Sigmoid colon (tissue), 7 donors: ENCODE data around the gene COBL. TPM values are rescaled to one million over a fixed set of nuclear protein-coding genes. Genes with fewer than 3 reads are reported as not detected.

Experiments used
- DNase-seq: peaks from one replicate; pipeline ENCODE4 v3.0.0-alpha.2; 2019
- H3K27ac ChIP-seq, 4 donors: fragments of 200-600 bp; sonication (generic); one replicate each; pipeline ENCODE4 v1.5.1; 2016 to 2019; ENCODE audit warnings: mild to moderate bottlenecking in 1 of 4
- H3K27me3 ChIP-seq, 3 donors: fragments of 200-600 bp; sonication (generic); one replicate each; pipeline ENCODE4 v1.5.1; 2019; ENCODE audit warnings: mild to moderate bottlenecking in 1 of 3
- H3K36me3 ChIP-seq, 4 donors: fragments of 200-600 bp; sonication (generic); one replicate each; pipeline ENCODE4 v1.5.1; 2016 to 2019
- H3K4me1 ChIP-seq, 4 donors: fragments of 200-600 bp; sonication (generic); one replicate each; pipeline ENCODE4 v1.5.1; 2017 to 2019
- H3K4me3 ChIP-seq, 4 donors: fragments of 200-600 bp; sonication (generic); one replicate each; pipeline ENCODE4 v1.5.1; 2017 to 2019; ENCODE audit warnings: mild to moderate bottlenecking in 2 of 4, moderate library complexity in 1 of 4
- H3K9me3 ChIP-seq, 4 donors: fragments of 200-600 bp in 3 of 4; sonication (generic) in 3 of 4; one replicate each; pipeline versions ENCODE4 v1.5.1 to v1.6.1; 2013 to 2019
- EP300 ChIP-seq, 4 donors: sonication (generic); formaldehyde crosslinking; IDR thresholded peaks; one replicate each; pipeline ENCODE4 v1.6.1; 2017; ENCODE audit warnings: antibody characterized with exemption in 4 of 4
- POLR2A ChIP-seq, 2 donors: fragments of 450-650 bp; IDR thresholded peaks; one replicate each; pipeline ENCODE4 v1.6.1; 2016; ENCODE audit warnings: antibody characterized with exemption in 2 of 2, mild to moderate bottlenecking in 2 of 2, moderate library complexity in 2 of 2
- POLR2AphosphoS5 ChIP-seq, 4 donors: sonication (generic); formaldehyde crosslinking; IDR thresholded peaks; one replicate each; pipeline ENCODE4 v1.6.1; 2017; ENCODE audit warnings: antibody characterized with exemption in 4 of 4
- WGBS, 2 donors: extraction: QIAGEN DNeasy Blood & Tissue Kit; methylation state at CpG; one replicate each; pipeline ENCODE4 v1.1.7; 2013; 5-methylcytosine and 5-hydroxymethylcytosine counted together
- intact Hi-C: fragments of 100-400 bp; cut with DNase I; formaldehyde crosslinking; loops from one replicate; pipeline ENCODE4 v1.15.1; 2023
- polyA plus RNA-seq, 3 donors: library from polyadenylated mRNA; stranded (reverse); fragments of 200-250 nt; gene quantifications; one replicate each; pipeline ENCODE4 v1.2.3, GENCODE V29; 2013
- total RNA-seq, 4 donors: library from RNA; depleted of rRNA; stranded (reverse); fragments of >200 nt; gene quantifications; one replicate each; pipeline ENCODE4 v1.1.0, GENCODE V29; 2016
- TF ChIP-seq, protein P1 (sequence below), 4 experiments: fragments of 450-650 bp in 3 of 4; fragments of 200-600 bp in 1 of 4; IDR thresholded peaks; one replicate each; pipeline ENCODE4 v1.5.1; 2016 to 2019; ENCODE audit warnings: antibody characterized with exemption in 4 of 4, mild to moderate bottlenecking in 3 of 4, moderate library complexity in 2 of 4
- donor health status: healthy with polysubstance abuse.
- donor health status: Bipolar disorder and iron deficiency.
- donor health status: healthy.

Gene COBL
- total and polyA plus RNA-seq, 7 donors: 3.0 to 27.6 (median 10.0) TPM

GRCh38 chr7:51146816-51147586, 169.6 kb downstream of the COBL start:
- H3K4me1 ChIP-seq: no peaks in the 10 kb centered on the region
- H3K27ac ChIP-seq: no peak overlapping the region
- H3K27me3 ChIP-seq: no peaks in the 10 kb centered on the region
- H3K4me3 ChIP-seq: no peak overlapping the region
- WGBS, 2 donors: 96 to 98% methylated on average over 7 of the region's 7 CpGs
- intact Hi-C loops: no loop called here
- H3K9me3 ChIP-seq: peaks cover 0 to 7% (median 5%) of the 10 kb centered on the region in 4 donors
- no peak for TF ChIP-seq POLR2AphosphoS5 (IDR thresholded peaks at IDR 0.05)
- TF ChIP-seq POLR2A (IDR thresholded peaks at IDR 0.05): no peak
- TF ChIP-seq EP300 (IDR thresholded peaks at IDR 0.05): no peak
- TF ChIP-seq, protein P1, sequence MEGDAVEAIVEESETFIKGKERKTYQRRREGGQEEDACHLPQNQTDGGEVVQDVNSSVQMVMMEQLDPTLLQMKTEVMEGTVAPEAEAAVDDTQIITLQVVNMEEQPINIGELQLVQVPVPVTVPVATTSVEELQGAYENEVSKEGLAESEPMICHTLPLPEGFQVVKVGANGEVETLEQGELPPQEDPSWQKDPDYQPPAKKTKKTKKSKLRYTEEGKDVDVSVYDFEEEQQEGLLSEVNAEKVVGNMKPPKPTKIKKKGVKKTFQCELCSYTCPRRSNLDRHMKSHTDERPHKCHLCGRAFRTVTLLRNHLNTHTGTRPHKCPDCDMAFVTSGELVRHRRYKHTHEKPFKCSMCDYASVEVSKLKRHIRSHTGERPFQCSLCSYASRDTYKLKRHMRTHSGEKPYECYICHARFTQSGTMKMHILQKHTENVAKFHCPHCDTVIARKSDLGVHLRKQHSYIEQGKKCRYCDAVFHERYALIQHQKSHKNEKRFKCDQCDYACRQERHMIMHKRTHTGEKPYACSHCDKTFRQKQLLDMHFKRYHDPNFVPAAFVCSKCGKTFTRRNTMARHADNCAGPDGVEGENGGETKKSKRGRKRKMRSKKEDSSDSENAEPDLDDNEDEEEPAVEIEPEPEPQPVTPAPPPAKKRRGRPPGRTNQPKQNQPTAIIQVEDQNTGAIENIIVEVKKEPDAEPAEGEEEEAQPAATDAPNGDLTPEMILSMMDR (IDR thresholded peaks at IDR 0.05): no peak
- DNase-seq: no peak
- no peaks in the 10 kb centered on the region for H3K36me3 ChIP-seq

DNA sequence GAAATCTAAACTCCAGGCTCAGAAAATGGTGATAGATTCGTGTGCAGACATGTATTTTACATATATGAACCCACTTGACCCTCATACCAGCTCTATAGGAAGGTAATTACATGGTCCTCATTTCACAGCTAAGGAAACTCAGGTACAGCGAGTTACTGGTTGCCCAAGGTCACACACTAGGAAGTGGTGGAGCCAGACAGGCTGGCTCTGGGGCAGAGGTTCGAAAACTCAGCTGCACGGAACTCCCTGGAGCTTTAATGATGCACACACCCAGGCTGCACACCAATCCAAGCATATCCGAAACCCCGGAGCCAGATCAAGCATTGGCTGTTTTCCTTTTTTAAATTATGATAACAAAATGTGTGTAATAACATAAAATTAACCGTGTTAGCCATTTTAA, 172.4 kb downstream of the COBL start:
- H3K36me3 ChIP-seq: no peaks in the 10 kb centered on the region
- no peaks in the 10 kb centered on the region for H3K27me3 ChIP-seq
- no peak overlapping the region for H3K27ac ChIP-seq
- H3K4me1 ChIP-seq: no peaks in the 10 kb centered on the region
- DNase-seq: no peak
- intact Hi-C loops: no loop called here
- peaks cover 0 to 7% (median 5%) of the 10 kb centered on the region in 4 donors for H3K9me3 ChIP-seq
- WGBS, 2 donors: 21 to 61% methylated on average over 7 of the region's 7 CpGs
- no peak for TF ChIP-seq POLR2AphosphoS5 (IDR thresholded peaks at IDR 0.05)
- no peak for TF ChIP-seq POLR2A (IDR thresholded peaks at IDR 0.05)
- no peak for TF ChIP-seq EP300 (IDR thresholded peaks at IDR 0.05)
- TF ChIP-seq, protein P1 (IDR thresholded peaks at IDR 0.05): no peak
- no peak overlapping the region for H3K4me3 ChIP-seq

DNA sequence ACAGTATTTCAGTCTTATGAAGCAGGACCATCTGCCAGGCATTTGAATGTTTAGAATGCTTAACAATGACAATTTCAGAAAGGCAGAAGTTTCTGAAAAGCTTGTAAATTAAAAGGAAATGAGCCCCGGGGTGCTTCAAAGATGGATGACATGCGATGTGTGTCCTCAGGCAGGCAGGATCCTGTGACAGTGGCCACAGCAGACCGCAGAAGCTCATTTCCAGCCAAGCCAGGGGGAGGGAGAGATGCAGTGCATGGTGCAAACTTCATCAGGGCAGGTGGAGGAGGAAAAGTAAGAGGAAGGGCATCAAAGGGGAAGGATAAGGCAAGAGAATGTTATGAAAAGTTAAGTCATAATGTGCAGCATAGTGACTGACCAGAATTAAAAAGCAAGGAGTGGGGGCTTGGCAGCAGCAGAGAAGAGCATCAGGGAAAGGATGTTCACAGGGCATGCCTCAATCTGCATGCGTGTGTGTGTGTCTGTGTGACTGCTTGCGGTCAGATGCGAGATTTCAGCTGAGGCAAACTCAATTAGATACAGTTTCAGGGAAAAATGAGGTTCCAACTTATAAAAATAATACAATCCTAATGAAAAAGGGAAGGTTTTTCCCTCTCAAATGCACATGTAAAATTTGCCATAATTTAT, 173.7 kb downstream of the COBL start:
- no peak overlapping the region for H3K27ac ChIP-seq
- no peaks in the 10 kb centered on the region for H3K36me3 ChIP-seq
- peaks cover 0 to 6% (median 4%) of the 10 kb centered on the region in 4 donors for H3K9me3 ChIP-seq
- TF ChIP-seq POLR2A (IDR thresholded peaks at IDR 0.05): no peak
- TF ChIP-seq, protein P1 (IDR thresholded peaks at IDR 0.05): no peak
- TF ChIP-seq POLR2AphosphoS5 (IDR thresholded peaks at IDR 0.05): no peak
- TF ChIP-seq EP300 (IDR thresholded peaks at IDR 0.05): no peak
- WGBS, 2 donors: 69 to 90% methylated on average over 6 of the region's 6 CpGs
- no peak for DNase-seq
- no peaks in the 10 kb centered on the region for H3K4me1 ChIP-seq
- no peaks in the 10 kb centered on the region for H3K27me3 ChIP-seq
- intact Hi-C loops: no loop called here
- H3K4me3 ChIP-seq: no peak overlapping the region

DNA sequence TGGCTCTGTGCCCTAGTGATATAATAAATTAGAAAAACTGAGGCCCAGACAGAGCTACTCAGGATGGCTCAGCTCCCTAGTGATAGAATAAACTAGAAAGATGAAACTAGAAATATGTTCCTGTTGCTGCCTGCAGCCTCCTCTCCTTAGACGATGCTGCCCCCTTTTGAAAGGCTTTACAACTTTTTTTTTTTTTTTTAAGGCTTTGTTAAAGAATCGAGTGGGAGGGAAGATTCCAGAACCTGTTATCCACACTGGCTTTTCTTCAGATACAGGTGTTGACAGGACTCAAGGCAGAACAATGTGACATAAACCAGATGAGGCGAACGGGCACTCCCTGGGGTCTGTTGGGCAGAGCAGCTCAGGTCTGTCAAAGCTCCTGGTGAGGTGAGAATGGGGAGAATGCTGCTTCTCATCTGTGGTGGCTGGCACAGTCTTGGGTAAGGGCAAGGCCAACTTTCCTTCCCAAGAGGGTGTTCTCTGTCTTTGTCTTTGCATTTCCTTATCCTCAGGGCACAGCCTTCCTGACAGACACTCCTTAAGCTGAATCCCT, 175.1 kb downstream of the COBL start:
- intact Hi-C loops: no loop called here
- TF ChIP-seq, protein P1 (IDR thresholded peaks at IDR 0.05): peak; percentile 6 to 43 (median 28)
- TF ChIP-seq EP300 (IDR thresholded peaks at IDR 0.05): no peak
- Histone ChIP-seq H3K27ac (peak overlapping the region in 1 of 4 donors; percentile 33), H3K9me3 (no peaks in the 10 kb centered on the region), H3K27me3 (no peaks in the 10 kb centered on the region), H3K4me3 (no peak overlapping the region), H3K4me1 (no peaks in the 10 kb centered on the region), H3K36me3 (no peaks in the 10 kb centered on the region)
- no peak for DNase-seq
- 31 to 43% methylated on average over 4 of the region's 4 CpGs for WGBS, 2 donors
